UCSD-AML1 (cell line): ENCODE measurements around the gene BRK1.
"Not testable (repeated sequence)": the region's sequence is repeated elsewhere in the genome, so short reads cannot be mapped to it uniquely, and the experiment has no call there.

Experiments used
- DNase-seq: peaks from one replicate; lab custom pipeline; 2025; ENCODE audit not compliant: unreplicated experiment; lab: John Stamatoyannopoulos, UW

Gene BRK1

GRCh38 chr3:10176150-10176549 is 60.7 kb downstream of the BRK1 start:
- not testable (repeated sequence) for DNase-seq
